Measurements from ENCODE around the gene TTC9. TPM values are rescaled to one million over a fixed set of nuclear protein-coding genes. Genes with fewer than 3 reads are reported as not detected.
A peak's percentile ranks its signal among the peaks of the same experiment; 100 is the strongest.

TTC9 gene
- total RNA-seq, 1 experiment from 2014 or later, result 5.6 TPM

DNA sequence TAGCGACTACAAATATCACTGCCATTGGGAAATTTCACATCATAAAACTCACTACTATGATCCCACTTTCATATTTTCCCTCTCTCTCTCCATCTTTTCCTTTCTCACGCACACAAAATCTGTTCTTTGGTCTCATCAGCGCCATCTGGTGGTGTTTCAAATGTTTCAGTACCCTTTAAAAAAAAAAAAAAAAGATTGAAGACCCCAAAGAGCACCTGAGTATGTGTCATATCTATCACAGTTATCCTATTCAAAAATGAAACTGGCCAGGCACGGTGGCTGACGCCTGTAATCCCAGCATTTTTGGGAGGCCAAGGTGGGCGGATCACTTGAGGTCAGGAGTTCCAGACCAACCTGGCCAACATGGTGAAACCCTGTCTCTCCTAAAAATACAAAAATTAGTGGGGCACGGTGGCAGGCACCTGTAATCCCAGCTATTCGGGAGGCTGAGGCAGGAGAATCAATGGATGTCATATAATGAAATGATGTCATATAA is 72.4 kb downstream of the TTC9 start:
- DNase-seq (ENCODE audit: low read depth), result peak; percentile 69

DNA sequence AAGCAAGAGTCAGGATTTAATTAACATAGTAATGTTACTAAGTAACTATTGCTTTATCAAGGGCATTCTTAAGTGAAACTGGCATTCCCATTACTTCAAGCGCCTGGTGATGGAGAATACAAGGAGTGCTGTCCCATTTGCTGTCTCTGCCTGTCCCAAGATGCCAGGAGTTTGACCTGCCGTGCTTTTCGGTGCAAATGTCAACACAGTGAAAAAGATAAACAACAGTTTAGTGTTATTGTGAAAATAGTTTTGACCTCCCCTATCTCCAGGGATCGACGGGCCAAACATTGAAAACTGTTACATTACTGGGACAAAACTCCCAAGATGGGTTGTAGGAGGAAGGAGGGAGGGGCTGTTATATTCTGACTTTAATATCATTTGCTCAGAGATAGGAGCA is 74.8 kb downstream of the TTC9 start:
- no peak for DNase-seq (ENCODE audit: low read depth)

- DNase-seq (ENCODE audit: low read depth), result no peak
Observed at GRCh38 chr14:70716958-70717357, 75.2 kb downstream of the TTC9 start.

- no peak for DNase-seq (ENCODE audit: low read depth)
Observed at GRCh38 chr14:70718383-70719118, 76.8 kb downstream of the TTC9 start.

- DNase-seq (ENCODE audit: low read depth), result peak; percentile 32
Observed at GRCh38 chr14:70721542-70721941, 79.8 kb downstream of the TTC9 start.

DNA sequence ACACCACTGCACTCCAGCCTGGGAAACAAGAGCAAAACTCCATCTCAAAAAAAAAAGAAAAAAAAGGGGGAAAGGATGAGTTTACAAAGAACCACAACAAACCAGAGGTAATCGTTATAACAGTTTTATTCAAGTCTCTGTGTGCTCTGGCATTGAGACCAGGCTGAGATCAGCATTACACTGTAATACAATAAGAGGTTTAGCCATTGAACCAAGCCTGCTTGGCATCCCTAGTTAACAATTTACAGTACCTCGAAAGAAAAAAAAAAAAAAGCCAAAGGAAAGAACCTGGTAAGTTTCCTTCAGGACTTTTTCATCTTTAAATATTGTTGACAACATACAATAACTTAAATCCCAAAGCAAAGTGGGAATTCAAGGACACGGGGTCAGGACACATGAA is 80.7 kb downstream of the TTC9 start:
- DNase-seq (ENCODE audit: low read depth), result no peak

DNA sequence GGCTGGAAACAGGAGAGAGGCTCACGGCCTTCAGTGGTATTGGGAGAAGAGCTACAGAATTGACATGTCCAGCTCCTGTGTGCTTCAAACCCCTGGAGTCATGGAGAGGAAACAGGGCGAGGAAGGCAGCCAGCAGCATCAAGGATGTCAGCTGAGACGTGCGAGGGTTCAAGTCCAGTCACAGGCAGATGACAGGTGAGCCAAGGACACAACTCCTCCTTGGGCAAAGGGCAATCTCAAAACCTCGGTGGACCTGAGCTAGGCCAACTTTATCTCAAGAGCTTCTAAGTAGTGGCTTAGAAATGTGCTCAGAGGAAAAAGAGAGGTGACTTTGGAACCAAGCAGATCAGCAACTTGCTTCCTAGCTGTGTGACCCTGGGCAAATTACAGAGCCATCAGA is 81.6 kb downstream of the TTC9 start:
- no peak for DNase-seq (ENCODE audit: low read depth)

- no peak for DNase-seq (ENCODE audit: low read depth)
Observed at GRCh38 chr14:70724110-70724509, 82.4 kb downstream of the TTC9 start.

DNA sequence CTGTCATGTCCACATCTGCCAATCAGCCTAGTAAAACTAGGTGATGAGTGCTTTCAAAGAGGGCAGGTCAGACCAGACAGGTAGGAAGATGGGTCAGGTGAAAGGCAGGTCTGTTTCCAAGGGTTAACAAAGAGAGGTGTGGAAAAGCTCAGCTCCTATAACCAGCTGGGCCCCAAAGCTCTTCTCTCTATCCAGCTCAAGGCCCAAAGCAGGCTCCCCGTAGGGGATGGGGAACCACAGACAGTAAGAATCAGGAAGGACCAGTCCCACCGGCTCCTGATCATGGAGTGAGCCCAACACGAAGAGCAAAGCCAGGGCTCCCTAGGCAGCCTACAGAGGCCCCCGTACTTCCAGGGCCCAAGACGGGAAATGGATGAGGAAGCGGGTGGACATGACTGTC is 83.2 kb downstream of the TTC9 start:
- DNase-seq (ENCODE audit: low read depth), result no peak

Other genes starting within 250 kb of the TTC9 start
- gene SYNJ2BP, start 224.8 kb upstream of the TTC9 start, total RNA-seq (2014; rRNA removed), result 20.5 and 25.1 TPM in 2 replicates
- 1.3 and 1.7 TPM in 2 replicates for gene ADAM21, start 189.7 kb upstream of the TTC9 start, total RNA-seq (2014; rRNA removed)
- gene ADAM20, start 106.9 kb upstream of the TTC9 start, total RNA-seq (2014; rRNA removed), result 0.19 and 0.34 TPM in 2 replicates
- 23.6 and 25.4 TPM in 2 replicates for gene MED6, start 41.3 kb upstream of the TTC9 start, total RNA-seq (2014; rRNA removed)
- gene MAP3K9, start 167.6 kb downstream of the TTC9 start, total RNA-seq (2014; rRNA removed), result 0.38 and 0.75 TPM in 2 replicates